ENCODE data around the gene ARHGEF9. TPM values are rescaled to one million over a fixed set of nuclear protein-coding genes. Genes with fewer than 3 reads are reported as not detected.

The ARHGEF9 gene
- total and polyA plus RNA-seq, 11 donors = 13.0 to 57.7 (median 40.2) TPM

GRCh38 chrX:63585936-63586335, 199.1 kb downstream of the ARHGEF9 start:
- ATAC-seq (no peak), DNase-seq (no peak)
- Histone ChIP-seq H3K4me1 (no peaks in the 10 kb centered on the region), H3K4me3 (no peak overlapping the region), H3K27me3 (no peaks in the 10 kb centered on the region), H3K36me3 (no peaks in the 10 kb centered on the region), H3K9me3 (no peaks in the 10 kb centered on the region), H3K27ac (no peak overlapping the region)
- WGBS, 4 donors = 71 to 81% (median 77%) methylated on average over 5 of the region's 5 CpGs
- TF ChIP-seq CTCF (IDR thresholded peaks at IDR 0.05) (no peak), POLR2A (IDR thresholded peaks at IDR 0.05) (no peak)
- intact Hi-C loops (cut with DNase I) = no loop called here

MicroRNAs encoded within 50 kb of the gene (microRNA counts, 767-probe panel; counts per million panel counts)
- 0 to 71.6 counts per million in 2 donors for microRNA hsa-miR-1468

Small RNA genes lying within 50 kb of the gene (microRNA-seq; reads per million reads assigned to microRNA genes)
- 2.3 to 23.8 (median 12.5) reads per million in 4 donors for gene MIR1468
